Transverse colon (tissue), 3 donors: Measurements from ENCODE around the gene HIPK2.

Experiments used
- CTCF ChIP-seq, 5 experiments: fragments of 200-600 bp in 3 of 5; fragments of 450-650 bp in 2 of 5; sonication (generic) in 3 of 5; IDR thresholded peaks; 1 replicate in 2 of 5; 2 replicates in 3 of 5; pipeline ENCODE4 v1.5.1; 2016 to 2017; ENCODE audit warnings: antibody characterized with exemption in 5 of 5, inconsistent platforms in 3 of 5, mild to moderate bottlenecking in 2 of 5, moderate library complexity in 1 of 5
- POLR2A ChIP-seq: fragments of 450-650 bp; IDR thresholded peaks from one replicate; pipeline ENCODE4 v1.6.1; 2016; ENCODE audit warnings: antibody characterized with exemption, mild to moderate bottlenecking, moderate library complexity

- TF ChIP-seq CTCF (IDR thresholded peaks at IDR 0.05) (no peak), POLR2A (no peak)
These were observed 73.4 kb downstream of the HIPK2 start for GRCh38 chr7:139704308-139704879.
